Thoracic aorta (tissue), 2 donors: ENCODE data around the gene ADAMTS20. TPM values are rescaled to one million over a fixed set of nuclear protein-coding genes. Genes with fewer than 3 reads are reported as not detected.

Experiments used
- ATAC-seq: fragments of 150-250 bp; one replicate; pipeline ENCODE4 v1.8.0; 2017; ENCODE audit warnings: low read depth; ENCODE audit not compliant: insufficient number of reproducible peaks, low FRiP score
- DNase-seq: peaks from one replicate; pipeline ENCODE4 v3.0.0-alpha.2; 2020; ENCODE audit warnings: low spot score
- H3K27ac ChIP-seq, 2 donors: fragments of 200-600 bp; sonication (generic); 1 replicate in 1 of 2; 2 replicates in 1 of 2; pipeline ENCODE4 v1.5.1; 2016; ENCODE audit warnings: mild to moderate bottlenecking in 2 of 2, moderate library complexity in 2 of 2
- H3K27me3 ChIP-seq: fragments of 200-600 bp; sonication (generic); replicated peaks from 2 replicates; pipeline ENCODE4 v1.6.0; 2016; ENCODE audit warnings: mild to moderate bottlenecking; ENCODE audit not compliant: insufficient read depth
- H3K36me3 ChIP-seq: fragments of 200-600 bp; sonication (generic); one replicate; pipeline ENCODE4 v1.5.1; 2016
- H3K4me1 ChIP-seq, 2 donors: fragments of 200-600 bp; sonication (generic); 1 replicate in 1 of 2; 2 replicates in 1 of 2; pipeline versions ENCODE4 v1.5.1 to v1.6.0; 2016; ENCODE audit warnings: low read depth in 2 of 2, mild to moderate bottlenecking in 1 of 2; ENCODE audit not compliant: control insufficient read depth in 1 of 2
- H3K4me3 ChIP-seq: fragments of 200-600 bp; sonication (generic); 2 replicates; pipeline ENCODE4 v1.5.1; 2016; ENCODE audit warnings: mild to moderate bottlenecking
- H3K9me3 ChIP-seq: fragments of 200-600 bp; sonication (generic); 2 replicates; pipeline ENCODE4 v1.5.1; 2016
- CTCF ChIP-seq: fragments of 200-600 bp; sonication (generic); IDR thresholded peaks from one replicate; pipeline ENCODE4 v1.5.1; 2019; ENCODE audit warnings: antibody characterized with exemption
- total RNA-seq, 2 donors: library from RNA; depleted of rRNA; stranded (reverse); fragments of >200 nt; gene quantifications; one replicate each; pipeline versions ENCODE4 v1.1.0 to v1.2.3, GENCODE V29; 2016

The ADAMTS20 gene
- total RNA-seq, 2 donors from 2014 or later, result not detected

DNA sequence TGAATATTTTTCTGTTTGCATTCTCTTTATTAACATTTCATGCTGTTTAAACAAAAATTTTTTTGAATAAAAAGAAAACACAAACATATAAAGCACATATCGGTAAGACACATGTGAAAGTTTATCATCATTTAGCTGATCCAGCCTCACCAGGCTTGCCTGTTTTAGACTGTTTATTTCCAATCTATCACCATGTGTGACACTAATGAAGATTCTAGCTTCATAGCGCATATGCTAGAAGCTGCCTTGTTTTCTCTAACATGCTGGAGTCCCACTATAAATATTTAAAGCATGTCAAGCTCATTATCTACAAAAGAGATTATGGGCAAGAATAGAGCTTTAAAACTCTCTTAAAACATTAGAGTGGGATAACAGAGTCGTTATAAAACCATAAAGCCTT lies 25.4 kb upstream of the ADAMTS20 start:
- no peaks in the 10 kb centered on the region for H3K36me3 ChIP-seq
- TF ChIP-seq CTCF, result no peak
- no peaks in the 10 kb centered on the region for H3K4me1 ChIP-seq
- no peak overlapping the region for H3K4me3 ChIP-seq
- ATAC-seq, result no peak
- no peak for DNase-seq
- no peak overlapping the region for H3K27ac ChIP-seq
- no peaks in the 10 kb centered on the region for H3K27me3 ChIP-seq
- H3K9me3 ChIP-seq, result no peaks in the 10 kb centered on the region

DNA sequence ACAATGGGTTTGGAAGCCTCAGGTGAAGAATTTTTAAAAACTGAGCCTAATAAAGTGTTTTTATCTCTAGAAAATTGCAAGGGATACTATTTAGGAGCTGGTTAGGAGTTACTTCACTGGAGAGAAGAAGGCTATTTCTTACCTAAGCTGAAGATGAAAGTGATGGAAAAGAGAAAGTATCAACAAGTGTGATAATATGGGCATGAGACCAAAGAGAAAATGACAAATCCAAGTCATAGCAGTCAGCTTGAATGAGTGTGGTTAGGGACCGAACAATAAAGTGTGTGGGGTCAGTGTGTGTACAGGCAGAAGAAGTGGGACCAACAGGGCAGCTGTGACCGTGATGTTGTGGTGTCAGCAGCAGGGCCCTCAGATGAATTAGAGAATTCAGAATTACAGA lies 24.2 kb upstream of the ADAMTS20 start:
- H3K36me3 ChIP-seq, result no peaks in the 10 kb centered on the region
- ATAC-seq (no peak), DNase-seq (no peak)
- no peak for TF ChIP-seq CTCF
- no peaks in the 10 kb centered on the region for H3K27me3 ChIP-seq
- H3K4me3 ChIP-seq, result no peak overlapping the region
- no peak overlapping the region for H3K27ac ChIP-seq
- H3K9me3 ChIP-seq, result no peaks in the 10 kb centered on the region
- no peaks in the 10 kb centered on the region for H3K4me1 ChIP-seq

DNA sequence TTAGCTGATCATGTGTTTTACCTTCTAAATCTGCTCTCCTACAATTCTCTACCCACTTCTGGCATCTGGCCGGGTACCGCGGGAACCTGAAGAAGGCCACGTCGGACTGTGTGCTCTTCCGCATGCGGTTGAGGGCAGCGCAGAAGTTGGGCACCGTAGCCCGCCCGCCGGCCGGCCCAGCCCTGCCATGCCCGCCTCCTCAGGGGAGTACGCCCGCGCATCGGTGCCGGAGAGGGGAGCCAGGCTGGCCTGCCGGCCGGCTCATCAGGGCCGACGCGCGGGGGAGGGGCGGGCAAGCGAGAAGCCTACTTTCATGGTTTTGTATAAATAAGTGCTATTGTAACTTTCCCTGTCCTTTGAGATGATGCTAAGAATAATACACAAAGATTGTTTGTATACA lies 19.9 kb upstream of the ADAMTS20 start:
- H3K4me3 ChIP-seq, result no peak overlapping the region
- DNase-seq, result no peak
- no peak for ATAC-seq
- H3K27me3 ChIP-seq, result no peaks in the 10 kb centered on the region
- no peak overlapping the region for H3K27ac ChIP-seq
- no peaks in the 10 kb centered on the region for H3K9me3 ChIP-seq
- no peaks in the 10 kb centered on the region for H3K4me1 ChIP-seq
- no peaks in the 10 kb centered on the region for H3K36me3 ChIP-seq
- no peak for TF ChIP-seq CTCF

- H3K9me3 ChIP-seq, result peaks cover 4% of the 10 kb centered on the region
- H3K27me3 ChIP-seq, result no peaks in the 10 kb centered on the region
- TF ChIP-seq CTCF, result no peak
- DNase-seq (no peak), ATAC-seq (no peak)
- H3K27ac ChIP-seq, result no peak overlapping the region
- no peaks in the 10 kb centered on the region for H3K36me3 ChIP-seq
- H3K4me1 ChIP-seq, result no peaks in the 10 kb centered on the region
- no peak overlapping the region for H3K4me3 ChIP-seq
Observed at GRCh38 chr12:43556057-43556456, 4.1 kb upstream of the ADAMTS20 start.

DNA sequence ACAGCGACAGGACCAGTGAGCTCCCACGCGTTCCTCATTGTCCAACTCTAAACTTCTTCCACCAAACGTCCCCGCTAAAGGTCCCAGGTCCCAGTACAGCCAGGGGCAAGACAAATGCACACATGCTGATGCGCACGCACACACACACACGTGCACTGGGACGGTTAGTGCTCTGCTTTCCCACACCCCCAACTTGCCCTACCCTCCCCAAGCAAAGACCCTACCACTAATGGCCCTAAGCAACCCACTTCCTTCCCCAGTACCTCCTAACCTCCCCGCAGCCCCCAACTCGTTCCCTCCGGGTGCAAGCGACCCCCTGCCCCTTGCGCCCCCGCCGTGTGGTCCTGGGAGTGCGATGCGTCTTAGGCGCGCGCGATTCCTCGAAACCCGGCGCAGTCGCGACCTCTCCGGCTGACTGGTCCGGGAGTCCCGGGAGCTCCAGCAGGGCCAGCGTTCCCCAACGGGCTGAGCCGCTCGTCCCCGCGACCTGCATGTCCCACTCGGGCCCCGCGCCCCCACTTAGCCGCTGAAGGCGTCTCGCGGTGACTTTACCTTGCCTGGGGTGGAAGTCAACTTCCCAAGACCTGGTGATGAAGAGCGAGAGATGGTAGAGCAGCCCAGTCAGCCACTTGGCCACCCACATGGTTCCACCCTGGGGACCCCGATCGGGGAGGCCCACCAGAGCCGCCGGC lies 578 bp downstream of the ADAMTS20 start:
- Histone ChIP-seq H3K27me3 (no peaks in the 10 kb centered on the region), H3K36me3 (no peaks in the 10 kb centered on the region)
- ATAC-seq, result no peak

More for the DNA sequence above, 578 bp downstream of the ADAMTS20 start:
- Histone ChIP-seq H3K4me1 (no peaks in the 10 kb centered on the region), H3K4me3 (no peak overlapping the region), H3K27ac (no peak overlapping the region), H3K9me3 (peaks cover 4% of the 10 kb centered on the region)
- no peak for TF ChIP-seq CTCF
- DNase-seq, result no peak
